Mucosa of descending colon (tissue), 3 donors: ENCODE data around the gene FGGY. TPM values are rescaled to one million over a fixed set of nuclear protein-coding genes. Genes with fewer than 3 reads are reported as not detected.

Source experiments
- ATAC-seq: fragments of 200-7000 bp; cut with Tn5 transposase; one replicate; pipeline ENCODE4 v1.9.1; 2020; ENCODE audit warnings: mild to moderate bottlenecking, moderate library complexity
- DNase-seq, 3 donors: peaks; one replicate each; pipeline ENCODE4 v3.0.0-alpha.2; 2020
- H3K36me3 ChIP-seq: fragments of 200-600 bp; one replicate; pipeline ENCODE4 v1.8.0; 2021; ENCODE audit warnings: low read depth, mild to moderate bottlenecking
- H3K4me1 ChIP-seq: fragments of 200-600 bp; one replicate; pipeline ENCODE4 v1.8.0; 2021; ENCODE audit warnings: low read depth, mild to moderate bottlenecking
- H3K4me3 ChIP-seq: fragments of 200-600 bp; one replicate; pipeline ENCODE4 v1.8.0; 2021; ENCODE audit warnings: mild to moderate bottlenecking
- H3K9me3 ChIP-seq: fragments of 200-600 bp; one replicate; pipeline ENCODE4 v1.8.0; 2021; ENCODE audit warnings: mild to moderate bottlenecking
- CTCF ChIP-seq: fragments of 200-600 bp; IDR thresholded peaks from one replicate; pipeline ENCODE4 v1.8.0; 2022; ENCODE audit warnings: antibody characterized with exemption, mild to moderate bottlenecking
- intact Hi-C, 2 donors: fragments of 100-400 bp; cut with DNase I in 1 of 2; cut with micrococcal nuclease in 1 of 2; formaldehyde crosslinking; loops; one replicate each; pipeline versions ENCODE4 v1.11.0 to v1.11.1; 2022; cut with DNase I, micrococcal nuclease
- total RNA-seq, 3 donors: library from RNA; stranded (reverse); fragmentation: NEBNext Ultra II Directional in 2 of 3; extraction: Animal tissue kit (Norgen Biotek cat#: 25700) in 2 of 3; gene quantifications; one replicate each; pipeline versions ENCODE4 v1.2.1 to v1.2.4, GENCODE V29; 2021 to 2023
- donor health status: DM: no; HTN: no; CAD: no; lungs with moderate emphysema.
- donor health status: DM: no; HTN: no; CAD: no.
- donor health status: DM: no; HTN: yes; CAD: no.

The FGGY gene
- total RNA-seq, 3 donors from 2014 or later: 25.2 to 38.3 (median 36.6) TPM

DNA sequence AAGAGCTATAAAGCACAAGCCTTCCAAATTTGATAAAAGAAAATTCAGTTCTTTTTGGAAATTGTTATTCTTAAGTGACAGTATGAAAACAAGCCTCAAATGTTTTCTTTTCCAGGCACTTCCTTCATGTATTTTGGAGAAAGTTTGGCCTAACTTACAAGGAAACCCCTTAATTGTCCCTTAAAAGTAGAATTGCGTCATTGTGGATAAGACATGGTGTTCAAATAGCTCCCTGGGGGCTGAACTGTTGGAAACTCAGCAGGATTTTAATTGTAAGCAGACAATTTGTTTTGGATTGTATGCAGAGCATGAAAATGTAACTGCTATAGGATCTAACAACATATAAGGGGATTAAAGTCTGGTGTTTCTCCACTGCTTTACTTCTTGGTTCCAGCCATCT lies 35.4 kb upstream of the FGGY start:
- no peak for TF ChIP-seq CTCF
- no peak overlapping the region for H3K4me3 ChIP-seq
- H3K9me3 ChIP-seq: no peaks in the 10 kb centered on the region
- intact Hi-C loops: no loop called here
- ATAC-seq (no peak), DNase-seq (no peak)
- H3K4me1 ChIP-seq: no peaks in the 10 kb centered on the region
- H3K36me3 ChIP-seq: no peaks in the 10 kb centered on the region

DNA sequence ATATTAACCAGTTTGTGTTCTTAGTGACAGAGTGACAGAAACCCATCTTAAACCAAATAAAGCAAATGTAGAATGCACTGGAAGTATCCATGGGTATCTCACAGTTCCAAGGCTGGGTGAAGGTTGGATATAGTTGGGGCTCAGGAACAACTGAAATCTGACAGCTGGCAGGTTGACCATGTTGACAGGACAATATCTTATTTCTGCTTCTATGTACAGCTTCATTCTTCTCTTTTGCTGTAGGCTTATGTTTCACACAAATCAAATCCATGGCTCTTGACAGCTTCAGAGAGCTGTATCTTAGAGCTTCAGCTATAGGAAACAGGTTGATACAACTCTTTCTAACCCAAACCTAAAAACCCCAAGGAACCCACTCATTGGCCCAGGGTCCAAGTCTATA lies 34.3 kb upstream of the FGGY start:
- intact Hi-C loops: no loop called here
- H3K36me3 ChIP-seq: no peaks in the 10 kb centered on the region
- no peak for DNase-seq
- H3K4me1 ChIP-seq: no peaks in the 10 kb centered on the region
- no peak for ATAC-seq
- no peak for TF ChIP-seq CTCF
- H3K9me3 ChIP-seq: no peaks in the 10 kb centered on the region
- H3K4me3 ChIP-seq: no peak overlapping the region

DNA sequence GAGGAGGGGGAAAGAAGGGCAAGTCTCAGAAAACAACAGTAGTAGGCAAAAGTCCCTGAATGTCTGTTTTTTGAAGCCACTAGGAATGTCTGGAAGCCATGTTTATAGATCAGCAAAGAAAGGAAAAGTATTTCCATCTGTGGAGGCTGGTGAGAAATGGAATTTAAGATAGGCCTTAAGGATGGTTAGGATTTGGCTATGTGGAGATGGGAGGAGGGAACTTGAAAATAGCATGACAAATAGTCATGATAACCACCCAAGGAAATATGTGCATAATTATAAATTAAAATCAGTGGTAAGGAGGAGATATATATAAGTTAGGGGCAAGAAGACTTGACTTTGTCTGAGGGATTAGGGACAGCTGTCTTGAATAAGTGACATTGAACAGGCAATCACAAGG lies 33.8 kb upstream of the FGGY start:
- no peak for TF ChIP-seq CTCF
- intact Hi-C loops: no loop called here
- DNase-seq: no peak
- H3K4me1 ChIP-seq: no peaks in the 10 kb centered on the region
- no peaks in the 10 kb centered on the region for H3K9me3 ChIP-seq
- no peak overlapping the region for H3K4me3 ChIP-seq
- no peak for ATAC-seq
- H3K36me3 ChIP-seq: no peaks in the 10 kb centered on the region

DNA sequence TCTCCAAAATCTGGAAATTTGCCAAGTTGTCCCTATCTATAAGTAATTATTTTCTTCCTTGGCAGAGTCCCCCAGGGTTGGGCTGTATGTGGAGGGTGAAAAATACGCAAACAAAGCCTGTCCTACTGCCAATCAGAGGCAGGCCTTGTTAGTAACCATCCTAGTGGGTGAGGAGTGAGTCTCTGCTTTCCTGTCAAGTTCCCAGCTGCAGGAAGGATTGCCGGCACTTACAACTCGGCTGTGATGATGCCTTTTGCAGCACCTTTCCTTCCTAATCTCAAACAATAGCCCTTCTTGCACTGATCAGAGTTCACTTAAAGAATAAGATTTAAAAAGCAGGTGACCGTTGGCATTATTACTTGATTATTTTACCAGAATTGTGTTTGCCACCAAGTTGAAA lies 31.3 kb upstream of the FGGY start:
- no peak for TF ChIP-seq CTCF
- Histone ChIP-seq H3K4me1 (no peaks in the 10 kb centered on the region), H3K9me3 (no peaks in the 10 kb centered on the region), H3K36me3 (no peaks in the 10 kb centered on the region), H3K4me3 (no peak overlapping the region)
- ATAC-seq (no peak), DNase-seq (no peak)
- intact Hi-C loops: no loop called here

- intact Hi-C loops: no loop called here
- Histone ChIP-seq H3K36me3 (no peaks in the 10 kb centered on the region), H3K4me1 (no peaks in the 10 kb centered on the region), H3K9me3 (no peaks in the 10 kb centered on the region), H3K4me3 (no peak overlapping the region)
- TF ChIP-seq CTCF: no peak
- no peak for DNase-seq
- peak; percentile 41 for ATAC-seq
These were observed 30.5 kb upstream of the FGGY start for GRCh38 chr1:59266180-59266926.

DNA sequence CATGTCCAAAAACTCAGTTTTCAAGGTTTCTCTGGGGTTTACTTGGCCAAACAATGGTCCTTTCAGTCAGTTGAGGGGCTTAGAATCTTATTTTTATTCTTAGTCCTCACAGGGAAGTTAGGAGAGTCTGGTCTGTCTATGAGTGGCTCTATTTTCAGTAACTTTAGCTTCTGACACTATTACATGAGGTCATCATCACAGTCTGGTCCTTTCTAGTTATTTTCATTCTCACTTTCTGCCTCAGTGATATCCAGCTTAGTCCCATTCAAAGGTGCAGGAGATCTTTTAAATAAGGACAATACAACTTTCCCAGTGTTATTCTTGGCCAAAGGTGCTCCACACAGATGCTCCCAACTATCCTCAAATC lies 30.0 kb upstream of the FGGY start:
- Histone ChIP-seq H3K4me3 (no peak overlapping the region), H3K9me3 (no peaks in the 10 kb centered on the region), H3K36me3 (no peaks in the 10 kb centered on the region), H3K4me1 (no peaks in the 10 kb centered on the region)
- intact Hi-C loops: no loop called here
- ATAC-seq (no peak), DNase-seq (no peak)
- TF ChIP-seq CTCF: no peak
